SK-N-SH (cell line): ENCODE data around the gene CHTF18.

Experiments
- CTCF ChIP-seq: fragments of 200-600 bp; sonication (generic); IDR thresholded peaks from 2 replicates; pipeline ENCODE4 v1.6.1; 2017; ENCODE audit warnings: antibody characterized with exemption, mild to moderate bottlenecking, moderate library complexity
- GATA2 ChIP-seq: sonication (generic); formaldehyde crosslinking; IDR thresholded peaks from 2 replicates; pipeline ENCODE4 v1.5.0; 2020; ENCODE audit warnings: mild to moderate bottlenecking, missing genetic modification reagents
- JUND ChIP-seq: IDR thresholded peaks from 2 replicates; pipeline ENCODE4 v1.4.0; 2012
- MXI1 ChIP-seq: IDR thresholded peaks from 2 replicates; pipeline ENCODE4 v1.6.1; 2012; ENCODE audit warnings: mild to moderate bottlenecking, low read depth, low read length, improper control_type of control experiment
- NRF1 ChIP-seq: IDR thresholded peaks from 2 replicates; pipeline ENCODE4 v1.6.1; 2012; ENCODE audit warnings: low read depth, mild to moderate bottlenecking, low read length
- RAD21 ChIP-seq: IDR thresholded peaks from 2 replicates; pipeline ENCODE4 v1.6.1; 2012; ENCODE audit warnings: mild to moderate bottlenecking, low read length
- RFX5 ChIP-seq: IDR thresholded peaks from 2 replicates; pipeline ENCODE4 v1.6.1; 2012; ENCODE audit warnings: mild to moderate bottlenecking, improper control_type of control experiment, low read length
- SIN3A ChIP-seq: IDR thresholded peaks from 2 replicates; pipeline ENCODE4 v1.6.1; 2012; ENCODE audit warnings: low read depth, mild to moderate bottlenecking, low read length, moderate library complexity, borderline replicate concordance
- TF ChIP-seq, protein P1 (sequence below): IDR thresholded peaks from 2 replicates; pipeline ENCODE4 v1.6.1; 2012; ENCODE audit warnings: mild to moderate bottlenecking, low read depth, low read length, moderate library complexity

DNA sequence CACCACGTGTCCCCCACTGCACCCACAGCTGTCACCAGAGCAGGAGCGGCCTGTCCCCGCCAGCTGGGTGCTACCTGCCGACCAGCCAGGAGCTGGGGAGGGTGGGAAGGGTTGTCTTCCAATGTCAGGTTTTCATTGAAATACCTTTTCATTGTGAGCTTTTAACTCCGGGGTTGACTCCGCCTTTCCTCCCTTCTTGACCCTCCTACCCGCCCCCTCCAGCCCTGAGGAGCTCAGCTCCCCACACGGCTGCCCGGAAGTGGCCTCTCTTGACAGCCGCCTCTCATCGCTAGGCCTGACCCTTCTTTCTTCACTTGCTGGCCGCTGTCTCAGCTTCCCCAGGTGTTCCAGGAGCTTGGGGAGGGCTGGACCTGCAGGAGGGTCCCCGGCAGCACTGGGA, 33.3 kb downstream of the CHTF18 start:
- TF ChIP-seq CTCF (no peak), RAD21 (no peak), JUND (no peak), GATA2 (CRISPR knock-in tag) (no peak), NRF1 (no peak), MXI1 (no peak), RFX5 (no peak), SIN3A (no peak)
- TF ChIP-seq, protein P1, sequence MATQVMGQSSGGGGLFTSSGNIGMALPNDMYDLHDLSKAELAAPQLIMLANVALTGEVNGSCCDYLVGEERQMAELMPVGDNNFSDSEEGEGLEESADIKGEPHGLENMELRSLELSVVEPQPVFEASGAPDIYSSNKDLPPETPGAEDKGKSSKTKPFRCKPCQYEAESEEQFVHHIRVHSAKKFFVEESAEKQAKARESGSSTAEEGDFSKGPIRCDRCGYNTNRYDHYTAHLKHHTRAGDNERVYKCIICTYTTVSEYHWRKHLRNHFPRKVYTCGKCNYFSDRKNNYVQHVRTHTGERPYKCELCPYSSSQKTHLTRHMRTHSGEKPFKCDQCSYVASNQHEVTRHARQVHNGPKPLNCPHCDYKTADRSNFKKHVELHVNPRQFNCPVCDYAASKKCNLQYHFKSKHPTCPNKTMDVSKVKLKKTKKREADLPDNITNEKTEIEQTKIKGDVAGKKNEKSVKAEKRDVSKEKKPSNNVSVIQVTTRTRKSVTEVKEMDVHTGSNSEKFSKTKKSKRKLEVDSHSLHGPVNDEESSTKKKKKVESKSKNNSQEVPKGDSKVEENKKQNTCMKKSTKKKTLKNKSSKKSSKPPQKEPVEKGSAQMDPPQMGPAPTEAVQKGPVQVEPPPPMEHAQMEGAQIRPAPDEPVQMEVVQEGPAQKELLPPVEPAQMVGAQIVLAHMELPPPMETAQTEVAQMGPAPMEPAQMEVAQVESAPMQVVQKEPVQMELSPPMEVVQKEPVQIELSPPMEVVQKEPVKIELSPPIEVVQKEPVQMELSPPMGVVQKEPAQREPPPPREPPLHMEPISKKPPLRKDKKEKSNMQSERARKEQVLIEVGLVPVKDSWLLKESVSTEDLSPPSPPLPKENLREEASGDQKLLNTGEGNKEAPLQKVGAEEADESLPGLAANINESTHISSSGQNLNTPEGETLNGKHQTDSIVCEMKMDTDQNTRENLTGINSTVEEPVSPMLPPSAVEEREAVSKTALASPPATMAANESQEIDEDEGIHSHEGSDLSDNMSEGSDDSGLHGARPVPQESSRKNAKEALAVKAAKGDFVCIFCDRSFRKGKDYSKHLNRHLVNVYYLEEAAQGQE = no peak
